Central memory CD8-positive, alpha-beta T cell (primary cell): ENCODE measurements around the gene HTR6.

Experiments used
- ATAC-seq: fragments of 150-1000 bp; cut with Tn5 transposase; replicated peaks from 2 replicates; pipeline ENCODE4 v1.10.0; 2022; ENCODE audit warnings: mild to moderate bottlenecking, moderate FRiP score, moderate number of reproducible peaks; ENCODE audit not compliant: poor library complexity, severe bottlenecking; ENCODE audit errors: extremely low read depth
- DNase-seq, 2 donors: peaks; one replicate each; pipeline ENCODE4 v3.0.0; 2021; ENCODE audit warnings: low spot score in 2 of 2
- H3K27ac Mint-ChIP-seq: one replicate; pipeline ENCODE4 v1.8.0; 2022; ENCODE audit warnings: low read depth, mild to moderate bottlenecking, moderate library complexity, mixed read lengths
- H3K27me3 Mint-ChIP-seq: one replicate; pipeline ENCODE4 v1.8.0; 2022; ENCODE audit warnings: mixed read lengths
- H3K36me3 Mint-ChIP-seq: one replicate; pipeline ENCODE4 v1.8.0; 2022; ENCODE audit warnings: mild to moderate bottlenecking, moderate library complexity, mixed read lengths; ENCODE audit not compliant: insufficient read depth
- H3K4me1 Mint-ChIP-seq: one replicate; pipeline ENCODE4 v1.8.0; 2022; ENCODE audit warnings: mixed read lengths
- H3K4me3 Mint-ChIP-seq: one replicate; pipeline ENCODE4 v1.8.0; 2022; ENCODE audit warnings: mild to moderate bottlenecking, moderate library complexity, mixed read lengths
- H3K9me3 Mint-ChIP-seq: one replicate; pipeline ENCODE4 v1.8.0; 2022; ENCODE audit warnings: mixed read lengths

Gene HTR6

GRCh38 chr1:19670787-19671186, 6.1 kb downstream of the HTR6 start:
- no peaks in the 10 kb centered on the region for H3K27me3 Mint-ChIP-seq
- no peaks in the 10 kb centered on the region for H3K9me3 Mint-ChIP-seq
- peaks cover 26% of the 10 kb centered on the region for H3K4me1 Mint-ChIP-seq
- H3K36me3 Mint-ChIP-seq: peaks cover 8% of the 10 kb centered on the region
- H3K27ac Mint-ChIP-seq: no peak overlapping the region
- DNase-seq (no peak), ATAC-seq (no peak)
- no peak overlapping the region for H3K4me3 Mint-ChIP-seq

DNA sequence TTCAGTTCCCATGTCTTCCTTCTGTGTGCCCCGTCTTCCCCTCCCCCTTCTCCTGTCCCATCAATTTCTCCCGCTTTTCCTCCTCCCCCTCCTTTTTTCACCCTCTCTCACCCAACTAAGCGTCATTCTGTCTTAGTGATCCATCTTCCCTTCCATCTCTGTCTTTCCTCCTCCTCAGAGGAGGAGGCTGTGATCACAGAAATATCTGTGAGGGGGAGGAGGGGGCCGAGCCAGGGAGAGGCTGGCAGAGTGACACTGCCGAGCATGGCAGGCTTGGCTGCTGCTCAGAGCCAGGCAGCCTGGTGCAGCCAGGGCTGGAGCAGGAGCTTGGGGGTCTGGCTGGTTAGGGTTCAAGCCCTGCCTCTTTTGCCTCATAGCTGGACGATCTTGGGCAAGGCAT, 7.6 kb downstream of the HTR6 start:
- H3K4me3 Mint-ChIP-seq: no peak overlapping the region
- peaks cover 13% of the 10 kb centered on the region for H3K4me1 Mint-ChIP-seq
- no peak overlapping the region for H3K27ac Mint-ChIP-seq
- peaks cover 8% of the 10 kb centered on the region for H3K36me3 Mint-ChIP-seq
- no peaks in the 10 kb centered on the region for H3K9me3 Mint-ChIP-seq
- H3K27me3 Mint-ChIP-seq: no peaks in the 10 kb centered on the region
- DNase-seq: no peak
- ATAC-seq: no peak

- H3K4me1 Mint-ChIP-seq: peaks cover 7% of the 10 kb centered on the region
- ATAC-seq (no peak), DNase-seq (no peak)
- H3K36me3 Mint-ChIP-seq: peaks cover 10% of the 10 kb centered on the region
- no peaks in the 10 kb centered on the region for H3K9me3 Mint-ChIP-seq
- no peak overlapping the region for H3K27ac Mint-ChIP-seq
- no peaks in the 10 kb centered on the region for H3K27me3 Mint-ChIP-seq
- no peak overlapping the region for H3K4me3 Mint-ChIP-seq
These were observed 11.1 kb downstream of the HTR6 start for GRCh38 chr1:19675797-19676196.

DNA sequence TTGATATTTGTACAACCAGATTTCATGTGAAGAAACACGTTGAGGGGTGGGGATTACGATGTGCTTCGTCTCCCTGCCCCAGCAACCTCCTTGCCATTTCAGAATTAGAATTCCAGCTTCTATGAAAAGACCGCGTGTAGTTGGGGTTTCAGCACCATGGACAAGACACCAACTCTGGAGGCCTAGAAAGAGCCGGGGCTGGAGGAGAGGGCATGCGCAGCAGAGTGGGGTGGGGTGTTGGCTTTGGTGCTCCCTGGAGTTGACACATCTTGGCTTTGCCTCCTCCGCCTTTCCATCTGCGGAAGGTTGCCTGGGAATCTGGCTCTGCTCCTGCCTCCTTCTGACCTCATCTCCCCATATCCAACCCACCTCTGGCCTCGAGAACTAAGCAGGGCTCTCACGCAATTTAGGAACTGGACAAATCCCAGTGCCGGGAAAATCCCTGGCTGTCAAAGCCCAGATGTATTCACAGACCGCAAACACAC, 11.8 kb downstream of the HTR6 start:
- Mint-ChIP-seq H3K27me3 (no peaks in the 10 kb centered on the region), H3K9me3 (no peaks in the 10 kb centered on the region), H3K4me1 (peaks cover 7% of the 10 kb centered on the region), H3K27ac (no peak overlapping the region), H3K4me3 (no peak overlapping the region), H3K36me3 (peaks cover 10% of the 10 kb centered on the region)
- DNase-seq: no peak
- ATAC-seq: no peak

DNA sequence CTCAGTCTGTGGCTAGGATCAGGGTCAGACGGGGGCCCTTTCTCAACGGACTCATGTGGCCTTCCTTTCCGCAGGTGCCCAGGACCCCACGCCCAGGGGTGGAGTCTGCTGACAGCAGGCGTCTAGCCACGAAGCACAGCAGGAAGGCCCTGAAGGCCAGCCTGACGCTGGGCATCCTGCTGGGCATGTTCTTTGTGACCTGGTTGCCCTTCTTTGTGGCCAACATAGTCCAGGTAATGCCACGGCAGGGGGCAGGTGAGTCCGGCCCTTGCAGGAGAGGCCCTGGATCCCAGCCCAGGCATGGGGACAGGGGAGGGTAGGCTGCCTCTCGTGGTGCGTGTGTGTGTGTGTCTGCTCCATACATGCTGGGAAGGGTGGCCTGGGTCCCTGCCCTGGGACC, 13.8 kb downstream of the HTR6 start:
- H3K27ac Mint-ChIP-seq: no peak overlapping the region
- no peak overlapping the region for H3K4me3 Mint-ChIP-seq
- no peaks in the 10 kb centered on the region for H3K9me3 Mint-ChIP-seq
- H3K4me1 Mint-ChIP-seq: peaks cover 7% of the 10 kb centered on the region
- no peaks in the 10 kb centered on the region for H3K27me3 Mint-ChIP-seq
- peaks cover 9% of the 10 kb centered on the region for H3K36me3 Mint-ChIP-seq
- DNase-seq: no peak
- no peak for ATAC-seq

DNA sequence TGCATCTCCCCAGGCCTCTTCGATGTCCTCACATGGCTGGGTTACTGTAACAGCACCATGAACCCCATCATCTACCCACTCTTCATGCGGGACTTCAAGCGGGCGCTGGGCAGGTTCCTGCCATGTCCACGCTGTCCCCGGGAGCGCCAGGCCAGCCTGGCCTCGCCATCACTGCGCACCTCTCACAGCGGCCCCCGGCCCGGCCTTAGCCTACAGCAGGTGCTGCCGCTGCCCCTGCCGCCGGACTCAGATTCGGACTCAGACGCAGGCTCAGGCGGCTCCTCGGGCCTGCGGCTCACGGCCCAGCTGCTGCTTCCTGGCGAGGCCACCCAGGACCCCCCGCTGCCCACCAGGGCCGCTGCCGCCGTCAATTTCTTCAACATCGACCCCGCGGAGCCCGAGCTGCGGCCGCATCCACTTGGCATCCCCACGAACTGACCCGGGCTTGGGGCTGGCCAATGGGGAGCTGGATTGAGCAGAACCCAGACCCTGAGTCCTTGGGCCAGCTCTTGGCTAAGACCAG, 14.3 kb downstream of the HTR6 start:
- Mint-ChIP-seq H3K4me3 (no peak overlapping the region), H3K9me3 (no peaks in the 10 kb centered on the region), H3K27ac (no peak overlapping the region), H3K4me1 (peaks cover 7% of the 10 kb centered on the region), H3K27me3 (no peaks in the 10 kb centered on the region), H3K36me3 (peaks cover 9% of the 10 kb centered on the region)
- no peak for ATAC-seq
- no peak for DNase-seq

DNA sequence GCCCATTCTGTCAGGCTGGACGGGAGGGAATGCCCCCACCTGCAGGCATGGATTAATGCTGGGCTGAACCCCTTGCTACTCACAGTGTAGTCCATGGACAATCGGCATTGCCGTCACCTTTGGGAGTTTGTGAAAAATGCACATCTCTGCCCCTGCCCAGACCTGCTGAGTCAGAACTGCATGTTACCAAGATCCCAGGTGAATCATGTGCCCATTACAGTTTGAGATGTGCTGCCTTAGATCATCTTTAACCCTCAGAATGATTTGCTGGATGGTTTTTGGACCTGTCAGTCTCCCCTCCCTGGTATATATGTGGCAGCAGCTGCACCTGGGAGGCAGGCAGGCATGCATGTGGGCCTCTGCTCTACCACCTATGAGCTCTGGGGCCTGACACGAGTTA, 15.0 kb downstream of the HTR6 start:
- Mint-ChIP-seq H3K4me1 (peaks cover 7% of the 10 kb centered on the region), H3K36me3 (peaks cover 9% of the 10 kb centered on the region), H3K27ac (peak overlapping the region; percentile 36), H3K4me3 (no peak overlapping the region), H3K27me3 (no peaks in the 10 kb centered on the region), H3K9me3 (no peaks in the 10 kb centered on the region)
- DNase-seq (no peak), ATAC-seq (no peak)

GRCh38 chr1:19680644-19681043, 16.0 kb downstream of the HTR6 start:
- Mint-ChIP-seq H3K27ac (peak overlapping the region; percentile 36), H3K4me1 (peaks cover 3% of the 10 kb centered on the region), H3K9me3 (no peaks in the 10 kb centered on the region), H3K4me3 (no peak overlapping the region), H3K36me3 (peaks cover 3% of the 10 kb centered on the region), H3K27me3 (no peaks in the 10 kb centered on the region)
- ATAC-seq (no peak), DNase-seq (no peak)

GRCh38 chr1:19682257-19682656, 17.6 kb downstream of the HTR6 start:
- DNase-seq (no peak), ATAC-seq (no peak)
- Mint-ChIP-seq H3K4me1 (peaks cover 3% of the 10 kb centered on the region), H3K27ac (no peak overlapping the region), H3K4me3 (no peak overlapping the region), H3K27me3 (no peaks in the 10 kb centered on the region), H3K9me3 (no peaks in the 10 kb centered on the region), H3K36me3 (peaks cover 2% of the 10 kb centered on the region)

GRCh38 chr1:19682901-19683300, 18.2 kb downstream of the HTR6 start:
- DNase-seq (no peak), ATAC-seq (no peak)
- Mint-ChIP-seq H3K9me3 (no peaks in the 10 kb centered on the region), H3K27me3 (no peaks in the 10 kb centered on the region), H3K36me3 (peaks cover 2% of the 10 kb centered on the region), H3K27ac (no peak overlapping the region), H3K4me3 (no peak overlapping the region), H3K4me1 (peaks cover 10% of the 10 kb centered on the region)

DNA sequence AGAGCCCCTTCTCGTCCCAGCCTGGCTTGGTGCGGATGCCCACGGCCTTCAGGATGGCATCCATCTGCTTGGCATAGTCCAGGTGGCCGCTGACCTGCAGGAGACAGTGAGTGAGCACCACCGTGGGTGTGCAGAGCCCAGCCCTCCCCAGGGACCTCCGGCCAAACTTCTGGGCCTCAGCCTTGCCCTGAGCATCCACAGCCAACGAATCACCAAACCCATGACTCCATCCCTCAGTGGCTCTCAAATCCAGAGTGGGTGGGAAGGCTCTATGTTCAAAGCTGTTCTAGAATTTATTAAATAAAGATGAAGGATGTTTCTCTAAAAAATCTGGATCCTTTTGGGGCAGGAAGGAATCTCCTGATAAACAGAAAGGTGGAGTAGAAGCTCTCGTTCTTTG, 18.7 kb downstream of the HTR6 start:
- ATAC-seq (no peak), DNase-seq (no peak)
- Mint-ChIP-seq H3K27me3 (no peaks in the 10 kb centered on the region), H3K9me3 (no peaks in the 10 kb centered on the region), H3K27ac (no peak overlapping the region), H3K4me3 (no peak overlapping the region), H3K36me3 (peaks cover 6% of the 10 kb centered on the region), H3K4me1 (peaks cover 14% of the 10 kb centered on the region)

DNA sequence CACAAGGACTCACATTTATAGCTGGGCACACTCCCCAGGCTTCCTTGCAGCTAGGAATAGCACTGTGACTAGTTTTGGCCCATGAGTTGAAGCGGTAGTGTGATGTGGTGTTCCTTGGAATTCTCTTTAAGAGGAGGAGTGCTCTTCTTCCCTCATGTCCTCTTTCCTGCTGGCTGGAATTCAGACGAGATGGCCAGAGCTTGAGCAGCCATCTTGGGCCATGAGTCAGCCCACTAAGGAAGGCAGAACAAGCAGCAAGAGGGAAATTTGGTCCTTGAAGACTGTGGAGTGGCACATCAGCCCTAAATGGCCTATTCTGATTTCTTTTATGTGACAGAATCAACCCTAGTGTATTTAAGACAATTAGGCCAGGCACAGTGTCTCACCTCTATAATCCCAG, 20.0 kb downstream of the HTR6 start:
- H3K4me3 Mint-ChIP-seq: no peak overlapping the region
- H3K4me1 Mint-ChIP-seq: peaks cover 27% of the 10 kb centered on the region
- peaks cover 8% of the 10 kb centered on the region for H3K36me3 Mint-ChIP-seq
- ATAC-seq (no peak), DNase-seq (no peak)
- H3K27me3 Mint-ChIP-seq: no peaks in the 10 kb centered on the region
- no peak overlapping the region for H3K27ac Mint-ChIP-seq
- H3K9me3 Mint-ChIP-seq: no peaks in the 10 kb centered on the region

- H3K27me3 Mint-ChIP-seq: no peaks in the 10 kb centered on the region
- H3K4me3 Mint-ChIP-seq: no peak overlapping the region
- H3K9me3 Mint-ChIP-seq: no peaks in the 10 kb centered on the region
- peaks cover 6% of the 10 kb centered on the region for H3K36me3 Mint-ChIP-seq
- no peak overlapping the region for H3K27ac Mint-ChIP-seq
- no peak for DNase-seq
- H3K4me1 Mint-ChIP-seq: peaks cover 37% of the 10 kb centered on the region
- ATAC-seq: no peak
These were observed 21.3 kb downstream of the HTR6 start for GRCh38 chr1:19685994-19686393.

GRCh38 chr1:19687414-19687813, 22.7 kb downstream of the HTR6 start:
- Mint-ChIP-seq H3K4me1 (peaks cover 37% of the 10 kb centered on the region), H3K27ac (peak overlapping the region; percentile 93), H3K4me3 (peak overlapping the region; percentile 65), H3K27me3 (no peaks in the 10 kb centered on the region), H3K36me3 (peaks cover 6% of the 10 kb centered on the region), H3K9me3 (no peaks in the 10 kb centered on the region)
- ATAC-seq: no peak
- DNase-seq: no peak
